Vagina (tissue), 2 donors: Measurements from ENCODE around the gene FLOT1. TPM values are rescaled to one million over a fixed set of nuclear protein-coding genes. Genes with fewer than 3 reads are reported as not detected.
A peak's percentile ranks its signal among the peaks of the same experiment; 100 is the strongest.

Source experiments
- DNase-seq, 2 donors: peaks; one replicate each; pipeline ENCODE4 v3.0.0-alpha.2; 2017; ENCODE audit errors: extremely low spot score in 2 of 2
- H3K27ac ChIP-seq: fragments of 200-600 bp; sonication (generic); one replicate; pipeline ENCODE4 v1.5.1; 2019
- H3K27me3 ChIP-seq: fragments of 200-600 bp; sonication (generic); one replicate; pipeline ENCODE4 v1.5.1; 2019
- H3K36me3 ChIP-seq, 2 donors: fragments of 200-600 bp; sonication (generic); one replicate each; pipeline ENCODE4 v1.5.1; 2017 to 2019
- H3K4me1 ChIP-seq: fragments of 200-600 bp; sonication (generic); one replicate; pipeline ENCODE4 v1.5.1; 2019
- H3K4me3 ChIP-seq, 2 donors: fragments of 200-600 bp; sonication (generic); 1 replicate in 1 of 2; 2 replicates in 1 of 2; pipeline ENCODE4 v1.5.1; 2016 to 2019
- H3K9me3 ChIP-seq: fragments of 200-600 bp; sonication (generic); one replicate; pipeline ENCODE4 v1.5.1; 2019
- CTCF ChIP-seq, 3 experiments: fragments of 450-650 bp in 2 of 3; fragments of 200-600 bp in 1 of 3; sonication (generic) in 1 of 3; IDR thresholded peaks; one replicate each; pipeline ENCODE4 v1.5.1; 2017 to 2019; ENCODE audit warnings: antibody characterized with exemption in 3 of 3, mild to moderate bottlenecking in 2 of 3, moderate library complexity in 2 of 3
- POLR2A ChIP-seq, 2 donors: fragments of 450-650 bp; IDR thresholded peaks; one replicate each; pipeline ENCODE4 v1.6.1; 2017; ENCODE audit warnings: antibody characterized with exemption in 2 of 2, mild to moderate bottlenecking in 2 of 2, moderate library complexity in 2 of 2
- POLR2AphosphoS5 ChIP-seq, 2 donors: sonication (generic); formaldehyde crosslinking; IDR thresholded peaks; one replicate each; pipeline ENCODE4 v1.9.0; 2017; ENCODE audit warnings: antibody characterized with exemption in 2 of 2, mild to moderate bottlenecking in 2 of 2, low read depth in 1 of 2; ENCODE audit not compliant: insufficient read depth in 1 of 2
- intact Hi-C: fragments of 100-400 bp; cut with DNase I; formaldehyde crosslinking; loops from one replicate; pipeline ENCODE4 v1.15.1; 2023
- total RNA-seq: library from RNA; depleted of rRNA; stranded (reverse); fragments of >200 nt; gene quantifications from one replicate; pipeline ENCODE4 v1.2.3, GENCODE V29; 2016

Gene FLOT1
- total RNA-seq, 1 donor from 2014 or later, result 165 TPM

- no peaks in the 10 kb centered on the region for H3K9me3 ChIP-seq
- H3K36me3 ChIP-seq, result no peaks in the 10 kb centered on the region
- no peak overlapping the region for H3K27ac ChIP-seq
- H3K4me1 ChIP-seq, result peaks cover 23% of the 10 kb centered on the region
- DNase-seq, result no peak
- H3K4me3 ChIP-seq, result no peak overlapping the region
- TF ChIP-seq POLR2AphosphoS5 (IDR thresholded peaks at IDR 0.05; ENCODE audit: insufficient read depth in 1 of 2, low read depth in 1 of 2) (no peak), CTCF (IDR thresholded peaks at IDR 0.05) (no peak), POLR2A (IDR thresholded peaks at IDR 0.05) (no peak)
- intact Hi-C loops, result no loop called here
- H3K27me3 ChIP-seq, result no peaks in the 10 kb centered on the region
These were observed 32.6 kb upstream of the FLOT1 start for GRCh38 chr6:30775104-30775503.

DNA sequence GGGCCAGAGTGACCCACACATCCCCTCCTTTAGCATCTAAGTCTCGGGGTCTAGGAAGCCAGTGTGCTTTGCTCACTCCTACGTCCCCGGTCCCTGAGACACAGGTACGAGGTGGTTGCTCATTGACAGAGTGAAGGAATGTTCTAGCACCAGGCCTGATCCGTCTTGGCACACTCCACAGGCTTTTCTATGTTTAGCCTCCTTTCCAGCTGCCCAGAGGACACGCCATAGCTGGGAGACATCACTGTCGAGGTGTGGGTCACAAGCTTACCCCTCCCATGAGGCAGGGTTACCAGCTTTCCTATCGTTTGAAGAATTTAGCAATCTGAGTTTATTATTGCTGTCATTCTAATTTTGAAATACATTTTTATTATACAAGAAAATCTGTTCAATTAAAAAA, 32.2 kb upstream of the FLOT1 start:
- DNase-seq, result no peak
- Histone ChIP-seq H3K4me3 (no peak overlapping the region), H3K9me3 (no peaks in the 10 kb centered on the region), H3K27me3 (no peaks in the 10 kb centered on the region), H3K27ac (no peak overlapping the region), H3K36me3 (no peaks in the 10 kb centered on the region), H3K4me1 (peaks cover 23% of the 10 kb centered on the region)
- intact Hi-C loops, result no loop called here
- TF ChIP-seq CTCF (IDR thresholded peaks at IDR 0.05) (no peak), POLR2AphosphoS5 (IDR thresholded peaks at IDR 0.05; ENCODE audit: insufficient read depth in 1 of 2, low read depth in 1 of 2) (no peak), POLR2A (IDR thresholded peaks at IDR 0.05) (no peak)

DNA sequence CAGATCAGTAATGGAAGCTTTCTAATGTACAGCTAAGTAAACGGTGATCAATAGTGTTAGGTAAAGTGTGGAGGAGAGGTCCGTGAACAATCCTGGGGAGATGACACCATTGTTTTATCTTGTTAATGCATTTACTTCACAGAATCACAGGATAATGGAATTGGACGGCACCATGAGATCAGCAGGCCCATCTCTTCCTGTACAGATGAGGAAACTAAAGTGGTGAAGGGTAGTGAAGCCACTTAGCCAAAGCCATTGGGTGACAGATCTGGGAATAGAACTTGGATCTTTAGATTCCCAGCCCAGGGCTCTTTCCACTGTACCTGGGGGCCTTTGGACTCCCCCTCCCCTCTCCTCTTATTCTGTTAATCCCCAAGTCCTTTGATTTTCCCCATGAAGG, 28.1 kb upstream of the FLOT1 start:
- H3K36me3 ChIP-seq, result no peaks in the 10 kb centered on the region
- H3K4me3 ChIP-seq, result no peak overlapping the region
- peaks cover 19% of the 10 kb centered on the region for H3K4me1 ChIP-seq
- DNase-seq, result no peak
- intact Hi-C loops, result no loop called here
- H3K27me3 ChIP-seq, result no peaks in the 10 kb centered on the region
- no peaks in the 10 kb centered on the region for H3K9me3 ChIP-seq
- H3K27ac ChIP-seq, result peak overlapping the region; percentile 63
- no peak for TF ChIP-seq POLR2AphosphoS5 (IDR thresholded peaks at IDR 0.05; ENCODE audit: insufficient read depth in 1 of 2, low read depth in 1 of 2)

GRCh38 chr6:30769853-30770524, 27.5 kb upstream of the FLOT1 start:
- intact Hi-C loops, result no loop called here
- Histone ChIP-seq H3K9me3 (no peaks in the 10 kb centered on the region), H3K4me3 (no peak overlapping the region), H3K27ac (peak overlapping the region; percentile 63), H3K27me3 (no peaks in the 10 kb centered on the region), H3K36me3 (no peaks in the 10 kb centered on the region), H3K4me1 (peaks cover 19% of the 10 kb centered on the region)
- DNase-seq, result no peak
- TF ChIP-seq POLR2AphosphoS5 (IDR thresholded peaks at IDR 0.05; ENCODE audit: insufficient read depth in 1 of 2, low read depth in 1 of 2), result no peak
- TF ChIP-seq CTCF (IDR thresholded peaks at IDR 0.05), result no peak
- TF ChIP-seq POLR2A (IDR thresholded peaks at IDR 0.05), result no peak

GRCh38 chr6:30769088-30769852, 26.8 kb upstream of the FLOT1 start:
- intact Hi-C loops, result no loop called here
- no peaks in the 10 kb centered on the region for H3K27me3 ChIP-seq
- H3K4me3 ChIP-seq, result no peak overlapping the region
- peak overlapping the region; percentile 63 for H3K27ac ChIP-seq
- H3K9me3 ChIP-seq, result no peaks in the 10 kb centered on the region
- H3K36me3 ChIP-seq, result no peaks in the 10 kb centered on the region
- no peak for DNase-seq
- peaks cover 19% of the 10 kb centered on the region for H3K4me1 ChIP-seq
- TF ChIP-seq POLR2A (IDR thresholded peaks at IDR 0.05) (no peak), POLR2AphosphoS5 (IDR thresholded peaks at IDR 0.05; ENCODE audit: insufficient read depth in 1 of 2, low read depth in 1 of 2) (peak; percentile 68 to 74)

- Histone ChIP-seq H3K27ac (peak overlapping the region; percentile 63), H3K4me1 (peaks cover 25% of the 10 kb centered on the region), H3K27me3 (no peaks in the 10 kb centered on the region), H3K4me3 (no peak overlapping the region), H3K9me3 (no peaks in the 10 kb centered on the region), H3K36me3 (no peaks in the 10 kb centered on the region)
- DNase-seq, result no peak
- TF ChIP-seq POLR2AphosphoS5 (IDR thresholded peaks at IDR 0.05; ENCODE audit: insufficient read depth in 1 of 2, low read depth in 1 of 2) (no peak), POLR2A (IDR thresholded peaks at IDR 0.05) (no peak), CTCF (IDR thresholded peaks at IDR 0.05) (no peak)
- intact Hi-C loops, result no loop called here
These were observed 26.2 kb upstream of the FLOT1 start for GRCh38 chr6:30768634-30769087.
